T47D (cell line): Measurements from ENCODE around the gene VWA3B.
"Not testable (repeated sequence)": the region's sequence is repeated elsewhere in the genome, so short reads cannot be mapped to it uniquely, and the experiment has no call there.

ENCODE experiments used
- DNase-seq, 2 experiments: peaks; one replicate each; pipeline versions ENCODE4 v3.0.0 to v3.0.0-alpha.2; 2011 to 2012; ENCODE audit warnings: low read depth in 1 of 2, low spot score in 1 of 2
- JUND ChIP-seq: IDR thresholded peaks from 2 replicates; pipeline ENCODE4 v1.6.1; 2012; ENCODE audit warnings: low read depth
- in situ Hi-C: cut with HindIII; loops from 2 replicates; pipeline ENCODE4 v1.10.0; 2016; ENCODE audit warnings: low sequenced_read_pairs, low pct_unique_long_range_greater_than_20kb

The VWA3B gene

GRCh38 chr2:98086491-98087446 lies at the start of gene VWA3B:
TSS of gene VWA3B (plus strand) at chr2:98087167. CDS start at chr2:98093093, 5,926 bp downstream.
- peak; percentile 80 to 83 for DNase-seq
- no peak for TF ChIP-seq JUND
- in situ Hi-C loops: no loop called here

DNA sequence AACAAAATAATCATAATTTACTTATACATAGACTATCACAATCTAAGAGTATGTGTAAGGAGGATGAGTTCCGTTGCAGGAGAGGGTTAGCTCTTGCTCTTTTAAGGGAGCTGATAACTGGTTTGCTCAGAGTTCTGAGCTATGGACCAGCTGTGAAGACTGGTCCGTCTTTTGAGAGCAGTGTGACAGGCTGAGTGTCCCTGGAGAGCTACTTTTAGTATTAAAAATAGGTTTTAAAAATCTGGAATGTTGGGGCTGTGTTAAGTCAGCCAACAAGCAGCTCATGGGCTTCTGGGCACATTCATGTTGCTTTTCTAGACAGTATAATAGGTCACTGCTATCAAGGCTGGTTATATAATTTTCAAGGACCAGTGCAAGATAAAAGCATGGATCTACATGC lies 49.8 kb upstream of the VWA3B start:
- in situ Hi-C loops: no loop called here
- TF ChIP-seq JUND: no peak
- DNase-seq: no peak

GRCh38 chr2:98037666-98038336 lies 49.2 kb upstream of the VWA3B start:
- TF ChIP-seq JUND: no peak
- no peak for DNase-seq
- in situ Hi-C loops: no loop called here

GRCh38 chr2:98039085-98039756 lies 47.7 kb upstream of the VWA3B start:
- TF ChIP-seq JUND: no peak
- DNase-seq: no peak
- in situ Hi-C loops: no loop called here

GRCh38 chr2:98040331-98040939 lies 46.5 kb upstream of the VWA3B start:
- no peak for TF ChIP-seq JUND
- in situ Hi-C loops: no loop called here
- no peak for DNase-seq

- in situ Hi-C loops: no loop called here
- TF ChIP-seq JUND: no peak
- no peak for DNase-seq
Observed at GRCh38 chr2:98043101-98043500, 43.9 kb upstream of the VWA3B start.

DNA sequence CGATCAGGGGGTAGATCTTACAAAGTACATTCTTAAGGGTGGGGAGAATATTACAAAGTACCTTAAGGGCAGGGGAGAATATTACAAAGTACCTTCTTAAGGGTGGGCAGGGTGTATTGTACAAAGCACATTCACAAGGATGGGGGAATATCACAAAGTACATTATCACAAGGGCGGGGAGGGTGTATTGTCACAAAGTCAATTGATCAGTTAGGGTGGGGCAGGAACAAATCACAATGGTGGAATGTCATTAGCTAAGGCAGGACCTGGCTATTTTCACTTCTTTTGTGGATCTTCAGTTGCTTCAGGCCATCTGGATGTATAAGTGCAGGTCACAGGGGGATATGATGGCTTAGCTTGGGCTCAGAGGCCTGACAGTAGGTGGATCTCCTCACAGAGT lies 42.2 kb upstream of the VWA3B start:
- DNase-seq, in situ Hi-C loops: not testable (repeated sequence)

DNA sequence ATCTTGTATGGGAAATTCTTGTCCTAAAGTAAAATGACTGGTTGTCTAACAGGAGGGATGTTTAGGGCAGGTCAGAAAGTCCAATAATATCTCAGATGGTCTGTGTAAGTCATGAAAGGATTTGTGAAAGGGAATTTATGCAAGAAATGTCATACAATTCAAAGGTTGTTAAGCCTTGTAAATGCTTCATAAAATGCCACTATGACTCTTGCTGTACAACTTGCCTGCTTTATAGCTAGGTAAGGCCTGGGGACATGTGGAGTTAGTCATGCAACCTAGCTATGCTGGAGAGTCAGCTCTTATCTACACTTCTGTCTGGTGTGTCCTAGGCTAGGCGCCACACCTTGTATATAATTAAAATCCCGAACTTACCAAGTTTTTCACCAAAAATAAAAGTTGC lies 36.9 kb upstream of the VWA3B start:
- no peak for TF ChIP-seq JUND
- DNase-seq: no peak
- in situ Hi-C loops: no loop called here

- in situ Hi-C loops: no loop called here
- DNase-seq: peak in 1 of 2 experiments; percentile 74
- TF ChIP-seq JUND: no peak
Observed at GRCh38 chr2:98058191-98058975, 28.6 kb upstream of the VWA3B start.

- in situ Hi-C loops: no loop called here
Observed at GRCh38 chr2:98060277-98060676, 26.7 kb upstream of the VWA3B start.

GRCh38 chr2:98063291-98063854 lies 23.6 kb upstream of the VWA3B start:
- DNase-seq: no peak
- no peak for TF ChIP-seq JUND
- in situ Hi-C loops: no loop called here

More at GRCh38 chr2:98060277-98060676, 26.7 kb upstream of the VWA3B start:
- no peak for DNase-seq
- TF ChIP-seq JUND: no peak

DNA sequence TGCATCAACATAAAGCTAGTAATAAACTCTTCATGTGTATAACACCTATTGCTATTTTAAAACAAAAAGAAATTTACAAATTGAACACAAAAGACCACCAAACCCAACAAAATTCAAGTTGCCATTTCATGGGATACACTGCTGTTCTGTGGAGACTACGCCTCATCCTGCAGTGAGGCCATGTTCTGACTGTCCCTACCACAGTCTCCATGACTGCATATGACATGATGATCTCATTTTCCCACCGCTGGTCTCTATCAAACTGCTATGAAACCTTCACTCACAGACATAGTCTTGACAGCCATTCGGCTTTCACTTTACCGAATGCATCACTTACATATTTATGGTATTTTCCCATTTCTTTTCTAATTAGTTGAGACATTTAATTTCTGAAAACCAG lies 21.2 kb upstream of the VWA3B start:
- DNase-seq: no peak
- in situ Hi-C loops: no loop called here
- no peak for TF ChIP-seq JUND
